Activated naive CD4-positive, alpha-beta T cell (primary cell): ENCODE results near the gene EVX2.

ENCODE experiments used
- DNase-seq, 4 experiments: peaks; one replicate each; lab custom pipeline; 2025; lab: John Stamatoyannopoulos, UW

The EVX2 gene

GRCh38 chr2:176122052-176122682 lies 38.4 kb upstream of the EVX2 start:
- DNase-seq = no peak

- no peak for DNase-seq
Measured at GRCh38 chr2:176121190-176122051, 37.7 kb upstream of the EVX2 start.

GRCh38 chr2:176120364-176121189 lies 36.8 kb upstream of the EVX2 start:
- no peak for DNase-seq

GRCh38 chr2:176118601-176119339 lies 35.0 kb upstream of the EVX2 start:
- no peak for DNase-seq

GRCh38 chr2:176117823-176118371 lies 34.1 kb upstream of the EVX2 start:
- no peak for DNase-seq

GRCh38 chr2:176117162-176117822 lies 33.5 kb upstream of the EVX2 start:
- DNase-seq = no peak

GRCh38 chr2:176115883-176116813 lies 32.4 kb upstream of the EVX2 start, which contains the start of gene HOXD10:
TSS of gene HOXD10 (plus strand) at chr2:176116778. CDS start at chr2:176116834, 56 bp downstream.
- DNase-seq = no peak

- DNase-seq = no peak
Measured at GRCh38 chr2:176114930-176115625, 31.3 kb upstream of the EVX2 start.

- no peak for DNase-seq
Measured at GRCh38 chr2:176114120-176114929, 30.6 kb upstream of the EVX2 start.

GRCh38 chr2:176112375-176113302 lies 28.9 kb upstream of the EVX2 start:
- DNase-seq = no peak

GRCh38 chr2:176111846-176112374 lies 28.1 kb upstream of the EVX2 start:
- no peak for DNase-seq

- DNase-seq = no peak
Measured at GRCh38 chr2:176111309-176111663, 27.5 kb upstream of the EVX2 start.

- DNase-seq = no peak
Measured at GRCh38 chr2:176110415-176111308, 26.9 kb upstream of the EVX2 start.

- DNase-seq = no peak
Measured at GRCh38 chr2:176109946-176110345, 26.2 kb upstream of the EVX2 start.

- no peak for DNase-seq
Measured at GRCh38 chr2:176109192-176109901, 25.6 kb upstream of the EVX2 start.
